Breast epithelium (tissue), 4 donors: ENCODE measurements around the gene PHYKPL. TPM values are rescaled to one million over a fixed set of nuclear protein-coding genes. Genes with fewer than 3 reads are reported as not detected.
A peak's percentile ranks its signal among the peaks of the same experiment; 100 is the strongest.

Experiments used
- DNase-seq, 2 donors: peaks; one replicate each; pipeline ENCODE4 v3.0.0-alpha.2; 2019; ENCODE audit warnings: low spot score in 2 of 2
- H3K27ac ChIP-seq, 2 donors: fragments of 200-600 bp; sonication (generic) in 1 of 2; one replicate each; pipeline ENCODE4 v1.5.1; 2016 to 2019; ENCODE audit warnings: mild to moderate bottlenecking in 1 of 2
- H3K27me3 ChIP-seq, 2 donors: fragments of 200-600 bp; sonication (generic) in 1 of 2; one replicate each; pipeline versions ENCODE4 v1.5.1 to v1.6.0; 2017 to 2019; ENCODE audit warnings: control low read depth in 1 of 2, mild to moderate bottlenecking in 1 of 2
- H3K36me3 ChIP-seq: fragments of 200-600 bp; one replicate; pipeline ENCODE4 v1.5.1; 2019
- H3K4me1 ChIP-seq, 2 donors: fragments of 200-600 bp; sonication (generic); one replicate each; pipeline ENCODE4 v1.5.1; 2016 to 2019; ENCODE audit warnings: control low read depth in 1 of 2
- H3K4me3 ChIP-seq, 3 donors: fragments of 200-600 bp; sonication (generic); 1 replicate in 2 of 3; 2 replicates in 1 of 3; pipeline ENCODE4 v1.5.1; 2016 to 2019; ENCODE audit warnings: mild to moderate bottlenecking in 3 of 3, moderate library complexity in 2 of 3
- H3K9me3 ChIP-seq, 2 donors: fragments of 200-600 bp; sonication (generic) in 1 of 2; one replicate each; pipeline ENCODE4 v1.5.1; 2016 to 2019; ENCODE audit warnings: control low read depth in 1 of 2
- CTCF ChIP-seq, 3 donors: fragments of 450-650 bp; IDR thresholded peaks; one replicate each; pipeline ENCODE4 v1.5.1; 2016 to 2017; ENCODE audit warnings: antibody characterized with exemption in 3 of 3, mild to moderate bottlenecking in 3 of 3, moderate library complexity in 3 of 3
- POLR2A ChIP-seq: fragments of 450-650 bp; IDR thresholded peaks from one replicate; pipeline ENCODE4 v1.6.1; 2016; ENCODE audit warnings: antibody characterized with exemption, mild to moderate bottlenecking, moderate library complexity
- POLR2AphosphoS5 ChIP-seq, 3 donors: sonication (generic); formaldehyde crosslinking; IDR thresholded peaks; one replicate each; pipeline ENCODE4 v1.6.1; 2017; ENCODE audit warnings: antibody characterized with exemption in 3 of 3
- intact Hi-C: fragments of 100-400 bp; cut with DNase I; formaldehyde crosslinking; loops from one replicate; pipeline ENCODE4 v1.15.1; 2023; ENCODE audit warnings: low total_unique reads
- total RNA-seq, 3 donors: library from RNA; depleted of rRNA; stranded (reverse); fragments of >200 nt; gene quantifications; one replicate each; pipeline ENCODE4 v1.1.0, GENCODE V29; 2016

The PHYKPL gene
- total RNA-seq, 3 donors from 2014 or later: 63.4 to 94.1 (median 77.7) TPM

GRCh38 chr5:178210686-178211085 lies 21.9 kb downstream of the PHYKPL start:
- Histone ChIP-seq H3K4me3 (no peak overlapping the region), H3K9me3 (no peaks in the 10 kb centered on the region), H3K4me1 (peaks cover 11 to 27% of the 10 kb centered on the region in 2 donors), H3K27ac (no peak overlapping the region), H3K27me3 (no peaks in the 10 kb centered on the region), H3K36me3 (peaks cover 35% of the 10 kb centered on the region)
- no peak for TF ChIP-seq CTCF (IDR thresholded peaks at IDR 0.05)
- TF ChIP-seq POLR2A: no peak
- TF ChIP-seq POLR2AphosphoS5 (IDR thresholded peaks at IDR 0.05): no peak
- DNase-seq: no peak
- intact Hi-C loops: no loop called here

GRCh38 chr5:178210073-178210535 lies 22.5 kb downstream of the PHYKPL start:
- no peak overlapping the region for H3K27ac ChIP-seq
- no peak overlapping the region for H3K4me3 ChIP-seq
- H3K36me3 ChIP-seq: peaks cover 32% of the 10 kb centered on the region
- no peaks in the 10 kb centered on the region for H3K27me3 ChIP-seq
- DNase-seq: no peak
- TF ChIP-seq POLR2AphosphoS5 (IDR thresholded peaks at IDR 0.05): no peak
- no peak for TF ChIP-seq POLR2A
- TF ChIP-seq CTCF (IDR thresholded peaks at IDR 0.05): no peak
- H3K9me3 ChIP-seq: no peaks in the 10 kb centered on the region
- intact Hi-C loops: no loop called here
- peaks cover 11 to 29% of the 10 kb centered on the region in 2 donors for H3K4me1 ChIP-seq

GRCh38 chr5:178209334-178210072 lies 23.1 kb downstream of the PHYKPL start:
- Histone ChIP-seq H3K27me3 (no peaks in the 10 kb centered on the region), H3K9me3 (no peaks in the 10 kb centered on the region), H3K36me3 (peaks cover 29% of the 10 kb centered on the region), H3K4me3 (no peak overlapping the region), H3K27ac (no peak overlapping the region), H3K4me1 (peaks cover 11 to 29% of the 10 kb centered on the region in 2 donors)
- intact Hi-C loops: no loop called here
- peak in 1 of 2 donors; percentile 38 for DNase-seq
- no peak for TF ChIP-seq CTCF (IDR thresholded peaks at IDR 0.05)
- TF ChIP-seq POLR2AphosphoS5 (IDR thresholded peaks at IDR 0.05): no peak
- no peak for TF ChIP-seq POLR2A

GRCh38 chr5:178208540-178209227 lies 23.9 kb downstream of the PHYKPL start:
- Histone ChIP-seq H3K4me1 (peaks cover 11 to 28% of the 10 kb centered on the region in 2 donors), H3K27me3 (no peaks in the 10 kb centered on the region), H3K4me3 (no peak overlapping the region), H3K36me3 (peaks cover 29% of the 10 kb centered on the region), H3K27ac (no peak overlapping the region), H3K9me3 (no peaks in the 10 kb centered on the region)
- TF ChIP-seq CTCF (IDR thresholded peaks at IDR 0.05): no peak
- no peak for TF ChIP-seq POLR2AphosphoS5 (IDR thresholded peaks at IDR 0.05)
- no peak for TF ChIP-seq POLR2A
- DNase-seq: peak in 1 of 2 donors; percentile 12
- intact Hi-C loops: no loop called here

- no peak for TF ChIP-seq CTCF (IDR thresholded peaks at IDR 0.05)
- no peak for TF ChIP-seq POLR2A
- no peak for TF ChIP-seq POLR2AphosphoS5 (IDR thresholded peaks at IDR 0.05)
- no peak overlapping the region for H3K27ac ChIP-seq
- no peaks in the 10 kb centered on the region for H3K27me3 ChIP-seq
- peaks cover 29% of the 10 kb centered on the region for H3K36me3 ChIP-seq
- peaks cover 11 to 21% of the 10 kb centered on the region in 2 donors for H3K4me1 ChIP-seq
- peak in 1 of 2 donors; percentile 9 for DNase-seq
- no peaks in the 10 kb centered on the region for H3K9me3 ChIP-seq
- intact Hi-C loops: no loop called here
- H3K4me3 ChIP-seq: no peak overlapping the region
Measured at GRCh38 chr5:178207917-178208280, 24.7 kb downstream of the PHYKPL start.
